IPS-18c (cell line): ENCODE data around the gene NTN1.

Experiments
- H3K4me3 ChIP-seq: 2 replicates; pipeline ENCODE4 v1.7.0; 2013; ENCODE audit warnings: low read depth, mild to moderate bottlenecking, low read length, moderate library complexity; ENCODE audit not compliant: insufficient read depth
- H3K9me3 ChIP-seq: one replicate; pipeline ENCODE4 v1.6.1; 2013; ENCODE audit warnings: mild to moderate bottlenecking, low read length, moderate library complexity; ENCODE audit not compliant: control insufficient read depth, insufficient read depth

The NTN1 gene

GRCh38 chr17:9185688-9186284, 164.5 kb downstream of the NTN1 start:
- Histone ChIP-seq H3K9me3 (no peaks in the 10 kb centered on the region), H3K4me3 (no peak overlapping the region)

GRCh38 chr17:9187828-9188227, 166.5 kb downstream of the NTN1 start:
- Histone ChIP-seq H3K4me3 (no peak overlapping the region), H3K9me3 (no peaks in the 10 kb centered on the region)

GRCh38 chr17:9188367-9188766, 167.1 kb downstream of the NTN1 start:
- Histone ChIP-seq H3K4me3 (no peak overlapping the region), H3K9me3 (no peaks in the 10 kb centered on the region)

- Histone ChIP-seq H3K9me3 (no peaks in the 10 kb centered on the region), H3K4me3 (no peak overlapping the region)
These were observed 168.6 kb downstream of the NTN1 start for GRCh38 chr17:9189870-9190269.

- H3K4me3 ChIP-seq: no peak overlapping the region
- H3K9me3 ChIP-seq: no peaks in the 10 kb centered on the region
These were observed 170.7 kb downstream of the NTN1 start for GRCh38 chr17:9192010-9192409.

- Histone ChIP-seq H3K4me3 (no peak overlapping the region), H3K9me3 (no peaks in the 10 kb centered on the region)
These were observed 174.1 kb downstream of the NTN1 start for GRCh38 chr17:9195411-9195810.

- Histone ChIP-seq H3K4me3 (no peak overlapping the region), H3K9me3 (no peaks in the 10 kb centered on the region)
These were observed 174.8 kb downstream of the NTN1 start for GRCh38 chr17:9195961-9196670.

- H3K4me3 ChIP-seq: no peak overlapping the region
These were observed 178.6 kb downstream of the NTN1 start for GRCh38 chr17:9199571-9200551.

GRCh38 chr17:9200699-9201359, 179.5 kb downstream of the NTN1 start:
- H3K9me3 ChIP-seq: peaks cover 2% of the 10 kb centered on the region
- H3K4me3 ChIP-seq: no peak overlapping the region

More at GRCh38 chr17:9199571-9200551, 178.6 kb downstream of the NTN1 start:
- peaks cover 1% of the 10 kb centered on the region for H3K9me3 ChIP-seq

GRCh38 chr17:9202532-9202931, 181.2 kb downstream of the NTN1 start:
- no peak overlapping the region for H3K4me3 ChIP-seq
- peaks cover 2% of the 10 kb centered on the region for H3K9me3 ChIP-seq

GRCh38 chr17:9203771-9204425, 182.6 kb downstream of the NTN1 start:
- no peak overlapping the region for H3K4me3 ChIP-seq

GRCh38 chr17:9204637-9205329, 183.5 kb downstream of the NTN1 start:
- H3K4me3 ChIP-seq: no peak overlapping the region
- peaks cover 2% of the 10 kb centered on the region for H3K9me3 ChIP-seq

More at GRCh38 chr17:9203771-9204425, 182.6 kb downstream of the NTN1 start:
- H3K9me3 ChIP-seq: peaks cover 2% of the 10 kb centered on the region

GRCh38 chr17:9205520-9206409, 184.5 kb downstream of the NTN1 start:
- H3K4me3 ChIP-seq: no peak overlapping the region
- peaks cover 2% of the 10 kb centered on the region for H3K9me3 ChIP-seq

- peaks cover 2% of the 10 kb centered on the region for H3K9me3 ChIP-seq
These were observed 185.0 kb downstream of the NTN1 start for GRCh38 chr17:9206410-9206703.

GRCh38 chr17:9206741-9207332, 185.5 kb downstream of the NTN1 start:
- Histone ChIP-seq H3K4me3 (no peak overlapping the region), H3K9me3 (peaks cover 2% of the 10 kb centered on the region)

More at GRCh38 chr17:9206410-9206703, 185.0 kb downstream of the NTN1 start:
- no peak overlapping the region for H3K4me3 ChIP-seq
